ENCODE measurements around the gene STX7. TPM values are rescaled to one million over a fixed set of nuclear protein-coding genes. Genes with fewer than 3 reads are reported as not detected.

The STX7 gene
- total RNA-seq, 1 experiment from 2014 or later, result 27.8 TPM

GRCh38 chr6:132410830-132411229 lies 102.1 kb downstream of the STX7 start:
- H3K4me1 ChIP-seq (ENCODE audit: control insufficient read depth in 1 of 2, insufficient read depth in 2 of 2, low read length in 2 of 2), result no peaks in the 10 kb centered on the region
- POLR2A ChIA-PET, result no interaction called here
- H3K9ac ChIP-seq (ENCODE audit: low read length), result no peak overlapping the region
- no peak overlapping the region for H3K4me3 ChIP-seq (replicated peaks in 1 of 2; ENCODE audit: low read depth in 1 of 2, low read length in 2 of 2)
- RAD21 ChIA-PET (ENCODE audit: low non-redundant PET in 1 of 2, low total read pairs in 2 of 2, uncharacterized antibody in 2 of 2, unreplicated experiment in 2 of 2), result no interaction called here
- H3K4me2 ChIP-seq (ENCODE audit: low read length), result no peak overlapping the region
- H2AFZ ChIP-seq (ENCODE audit: low read depth, low read length, poor library complexity, severe bottlenecking), result no peak overlapping the region
- no peaks in the 10 kb centered on the region for H3K36me3 ChIP-seq (ENCODE audit: control insufficient read depth in 1 of 2, insufficient read depth in 2 of 2, low read length in 2 of 2)
- TF ChIP-seq ZFX (IDR thresholded peaks at IDR 0.05), result no peak
- TF ChIP-seq, protein P1, sequence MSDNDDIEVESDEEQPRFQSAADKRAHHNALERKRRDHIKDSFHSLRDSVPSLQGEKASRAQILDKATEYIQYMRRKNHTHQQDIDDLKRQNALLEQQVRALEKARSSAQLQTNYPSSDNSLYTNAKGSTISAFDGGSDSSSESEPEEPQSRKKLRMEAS (IDR thresholded peaks at IDR 0.05), result no peak
- no peak for TF ChIP-seq TCF7L2 (IDR thresholded peaks at IDR 0.05; ENCODE audit: borderline replicate concordance, extremely low read depth, insufficient read depth, insufficient read length)
- TF ChIP-seq, protein P2, sequence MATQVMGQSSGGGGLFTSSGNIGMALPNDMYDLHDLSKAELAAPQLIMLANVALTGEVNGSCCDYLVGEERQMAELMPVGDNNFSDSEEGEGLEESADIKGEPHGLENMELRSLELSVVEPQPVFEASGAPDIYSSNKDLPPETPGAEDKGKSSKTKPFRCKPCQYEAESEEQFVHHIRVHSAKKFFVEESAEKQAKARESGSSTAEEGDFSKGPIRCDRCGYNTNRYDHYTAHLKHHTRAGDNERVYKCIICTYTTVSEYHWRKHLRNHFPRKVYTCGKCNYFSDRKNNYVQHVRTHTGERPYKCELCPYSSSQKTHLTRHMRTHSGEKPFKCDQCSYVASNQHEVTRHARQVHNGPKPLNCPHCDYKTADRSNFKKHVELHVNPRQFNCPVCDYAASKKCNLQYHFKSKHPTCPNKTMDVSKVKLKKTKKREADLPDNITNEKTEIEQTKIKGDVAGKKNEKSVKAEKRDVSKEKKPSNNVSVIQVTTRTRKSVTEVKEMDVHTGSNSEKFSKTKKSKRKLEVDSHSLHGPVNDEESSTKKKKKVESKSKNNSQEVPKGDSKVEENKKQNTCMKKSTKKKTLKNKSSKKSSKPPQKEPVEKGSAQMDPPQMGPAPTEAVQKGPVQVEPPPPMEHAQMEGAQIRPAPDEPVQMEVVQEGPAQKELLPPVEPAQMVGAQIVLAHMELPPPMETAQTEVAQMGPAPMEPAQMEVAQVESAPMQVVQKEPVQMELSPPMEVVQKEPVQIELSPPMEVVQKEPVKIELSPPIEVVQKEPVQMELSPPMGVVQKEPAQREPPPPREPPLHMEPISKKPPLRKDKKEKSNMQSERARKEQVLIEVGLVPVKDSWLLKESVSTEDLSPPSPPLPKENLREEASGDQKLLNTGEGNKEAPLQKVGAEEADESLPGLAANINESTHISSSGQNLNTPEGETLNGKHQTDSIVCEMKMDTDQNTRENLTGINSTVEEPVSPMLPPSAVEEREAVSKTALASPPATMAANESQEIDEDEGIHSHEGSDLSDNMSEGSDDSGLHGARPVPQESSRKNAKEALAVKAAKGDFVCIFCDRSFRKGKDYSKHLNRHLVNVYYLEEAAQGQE (IDR thresholded peaks at IDR 0.05; ENCODE audit: low read depth), result no peak
- TF ChIP-seq JUND (IDR thresholded peaks at IDR 0.05), result no peak
- no peak for TF ChIP-seq ELF1 (IDR thresholded peaks at IDR 0.05; ENCODE audit: borderline replicate concordance, low read depth)
- no peak for TF ChIP-seq POLR2AphosphoS5 (IDR thresholded peaks at IDR 0.05; ENCODE audit: low read depth, low read length)
- no peak for TF ChIP-seq YY1 (IDR thresholded peaks at IDR 0.05; ENCODE audit: extremely low read depth, insufficient replicate concordance, low read depth, low read length)
- TF ChIP-seq SIN3A (IDR thresholded peaks at IDR 0.05; ENCODE audit: low read depth), result no peak
- TF ChIP-seq CEBPB (IDR thresholded peaks at IDR 0.05; ENCODE audit: low read depth), result no peak
- no peak for TF ChIP-seq RAD21 (IDR thresholded peaks at IDR 0.05; ENCODE audit: low read depth)
- TF ChIP-seq EGR1 (IDR thresholded peaks at IDR 0.05; ENCODE audit: low read depth), result no peak
- DNase-seq (ENCODE audit: low read depth, low spot score) (no peak), ATAC-seq (no peak)
- H3K27me3 ChIP-seq (ENCODE audit: insufficient read depth, low read length), result no peaks in the 10 kb centered on the region
- H4K20me1 ChIP-seq (ENCODE audit: insufficient read depth), result no peaks in the 10 kb centered on the region
- no peak overlapping the region for H3K27ac ChIP-seq (ENCODE audit: low read depth, low read length)
- H3K9me3 ChIP-seq (ENCODE audit: control insufficient read depth in 1 of 2, insufficient read depth in 1 of 2, low read depth in 1 of 2, low read length in 2 of 2), result peaks cover 0 to under 1% of the 10 kb centered on the region in 2 experiments; a peak in 1 of 4 replicates
- H3K9me2 ChIP-seq (ENCODE audit: insufficient read depth), result no peaks in the 10 kb centered on the region
- intact Hi-C loops (cut with micrococcal nuclease), result no loop called here
- no TSS peak for BruUV-seq (replicated peaks)
- CTCF ChIA-PET, result no interaction called here
- no peaks in the 10 kb centered on the region for H3K79me2 ChIP-seq (ENCODE audit: insufficient read depth, low read length)
